NCI-H2029 (cell line): Measurements from ENCODE around the gene CAPN5.

Source experiments
- DNase-seq: peaks from one replicate; lab custom pipeline; 2025; lab: John Stamatoyannopoulos, UW

CAPN5 gene

GRCh38 chr11:77100166-77101042 lies 33.6 kb downstream of the CAPN5 start:
- no peak for DNase-seq

- DNase-seq, result no peak
Measured at GRCh38 chr11:77101043-77101537, 34.3 kb downstream of the CAPN5 start.

DNA sequence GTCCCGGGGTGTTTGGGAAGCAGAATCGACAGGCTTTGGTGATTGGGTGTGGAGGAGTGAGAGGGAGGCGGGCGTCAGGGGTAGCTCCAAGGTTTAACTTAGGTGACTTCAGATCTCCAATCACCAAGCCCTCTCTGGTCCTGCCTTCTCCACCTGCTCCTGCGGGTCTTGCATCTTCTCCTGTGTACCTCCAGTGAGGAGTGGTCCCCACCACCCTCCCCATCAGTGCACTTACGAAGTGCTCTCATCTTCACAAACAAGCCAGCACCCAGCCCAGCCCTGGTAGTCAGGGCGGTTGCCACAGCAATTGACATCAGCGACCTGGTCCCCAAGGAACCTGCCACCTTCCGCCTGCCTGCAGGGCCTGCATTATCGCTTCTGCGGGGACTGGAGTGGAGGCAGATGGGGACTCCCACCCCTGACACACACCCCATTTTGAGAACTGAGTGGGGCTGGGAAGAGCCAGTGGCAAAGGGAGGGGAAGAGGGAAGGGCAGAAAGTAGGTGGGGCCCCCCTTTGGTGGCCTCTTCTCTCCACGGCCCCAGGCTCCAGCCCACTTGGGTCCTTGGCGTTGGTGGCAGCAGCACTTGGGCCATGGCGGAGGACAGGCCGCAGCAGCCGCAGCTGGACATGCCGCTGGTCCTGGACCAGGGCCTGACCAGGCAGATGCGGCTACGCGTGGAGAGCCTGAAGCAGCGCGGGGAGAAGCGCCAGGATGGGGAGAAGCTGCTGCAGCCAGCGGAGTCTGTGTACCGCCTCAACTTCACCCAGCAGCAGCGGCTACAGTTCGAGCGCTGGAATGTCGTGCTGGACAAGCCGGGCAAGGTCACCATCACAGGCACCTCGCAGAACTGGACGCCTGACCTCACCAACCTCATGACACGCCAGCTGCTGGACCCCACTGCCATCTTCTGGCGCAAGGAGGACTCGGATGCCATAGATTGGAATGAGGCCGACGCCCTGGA lies 35.8 kb downstream of the CAPN5 start, which contains the start of gene OMP:
OMP (plus strand) TSS at position 595 of the 965 bp plus-strand sequence; CDS start at position 595, 0 bp downstream.
- no peak for DNase-seq

DNA sequence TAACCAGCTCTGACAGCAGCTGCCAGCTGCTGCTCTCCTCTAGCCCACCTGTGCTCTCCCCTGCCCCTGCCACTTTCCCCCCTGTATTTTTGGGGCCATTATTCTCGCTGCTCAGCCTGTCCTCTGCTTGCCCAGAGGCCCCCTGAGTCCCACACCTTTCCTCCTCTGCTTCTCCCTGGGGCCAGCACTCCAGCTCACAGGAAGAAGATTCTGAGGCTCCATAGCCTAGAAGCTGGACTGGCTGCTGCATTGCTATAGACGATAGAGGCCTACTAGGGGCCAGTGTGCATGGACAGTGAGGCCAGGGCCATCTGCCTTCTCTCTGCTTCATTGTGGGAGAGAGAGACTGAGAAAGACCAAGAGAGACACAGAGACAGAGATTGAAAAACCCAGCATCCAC lies 36.5 kb downstream of the CAPN5 start:
- no peak for DNase-seq

- no peak for DNase-seq
Measured at GRCh38 chr11:77104727-77105126, 38.0 kb downstream of the CAPN5 start.

- DNase-seq, result no peak
Measured at GRCh38 chr11:77106321-77106720, 39.5 kb downstream of the CAPN5 start.

GRCh38 chr11:77106759-77107158 lies 40.0 kb downstream of the CAPN5 start:
- DNase-seq, result no peak

- no peak for DNase-seq
Measured at GRCh38 chr11:77107950-77108349, 41.2 kb downstream of the CAPN5 start.

DNA sequence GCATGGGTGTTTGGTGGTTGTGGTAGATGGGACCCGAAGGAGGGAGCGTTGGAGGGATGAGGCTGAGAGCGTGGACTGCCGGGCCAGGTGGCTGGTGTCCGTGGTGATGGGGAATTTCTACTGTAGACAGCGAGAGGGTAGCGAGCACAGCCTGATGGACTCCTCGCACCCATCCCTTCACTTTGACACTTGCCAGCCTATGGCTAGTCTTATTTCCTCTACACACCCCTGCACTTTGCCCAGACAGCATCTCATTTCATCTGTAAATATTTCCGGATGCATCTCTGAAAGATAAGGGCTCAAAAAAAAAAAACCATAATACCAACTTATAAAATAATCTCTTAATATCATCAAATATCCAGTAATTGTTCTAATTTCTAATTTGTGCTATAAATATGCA lies 41.7 kb downstream of the CAPN5 start:
- no peak for DNase-seq

- no peak for DNase-seq
Measured at GRCh38 chr11:77109236-77110019, 42.7 kb downstream of the CAPN5 start.

DNA sequence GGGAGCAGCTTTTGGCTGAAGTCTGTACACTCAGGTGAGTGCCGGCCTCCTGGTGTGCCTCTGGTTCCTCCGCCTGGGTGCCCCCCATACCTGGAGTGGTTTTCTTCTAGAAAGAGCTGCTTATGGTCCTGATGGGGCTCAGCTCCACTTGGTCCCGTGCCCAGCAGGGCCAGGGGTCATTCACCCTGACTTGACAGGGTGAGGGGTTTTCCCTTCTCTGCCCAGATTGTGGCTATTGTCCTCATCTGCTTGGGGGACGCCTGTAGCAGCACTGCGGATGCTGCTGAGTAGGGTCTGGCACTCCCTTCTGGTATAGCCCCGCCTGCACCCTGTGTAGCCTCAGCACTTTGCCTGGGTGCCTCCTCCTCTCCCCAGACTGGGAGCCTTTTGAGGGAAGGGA lies 44.1 kb downstream of the CAPN5 start:
- no peak for DNase-seq

DNA sequence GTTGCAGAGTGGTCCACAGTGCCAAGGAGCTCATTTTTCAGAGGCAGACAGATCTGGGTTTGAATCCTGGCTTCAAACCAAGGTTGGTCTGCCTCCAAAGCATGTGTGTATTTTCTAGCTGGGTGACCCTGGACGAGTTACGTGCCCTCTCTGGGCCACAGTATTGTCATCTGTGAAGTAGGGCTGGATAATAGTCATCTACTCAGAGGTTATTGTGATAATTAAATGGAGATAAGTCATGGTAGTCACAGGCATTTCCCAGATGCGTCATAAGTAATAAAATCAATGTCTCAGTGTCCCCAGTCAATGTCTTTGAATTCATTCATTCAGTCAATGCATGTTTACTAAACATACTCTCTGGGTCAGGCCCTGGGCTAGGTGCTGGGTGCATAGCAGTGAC lies 44.5 kb downstream of the CAPN5 start:
- DNase-seq, result no peak

GRCh38 chr11:77111946-77112345 lies 45.2 kb downstream of the CAPN5 start:
- DNase-seq, result no peak

GRCh38 chr11:77112641-77113381 lies 46.0 kb downstream of the CAPN5 start:
- no peak for DNase-seq

DNA sequence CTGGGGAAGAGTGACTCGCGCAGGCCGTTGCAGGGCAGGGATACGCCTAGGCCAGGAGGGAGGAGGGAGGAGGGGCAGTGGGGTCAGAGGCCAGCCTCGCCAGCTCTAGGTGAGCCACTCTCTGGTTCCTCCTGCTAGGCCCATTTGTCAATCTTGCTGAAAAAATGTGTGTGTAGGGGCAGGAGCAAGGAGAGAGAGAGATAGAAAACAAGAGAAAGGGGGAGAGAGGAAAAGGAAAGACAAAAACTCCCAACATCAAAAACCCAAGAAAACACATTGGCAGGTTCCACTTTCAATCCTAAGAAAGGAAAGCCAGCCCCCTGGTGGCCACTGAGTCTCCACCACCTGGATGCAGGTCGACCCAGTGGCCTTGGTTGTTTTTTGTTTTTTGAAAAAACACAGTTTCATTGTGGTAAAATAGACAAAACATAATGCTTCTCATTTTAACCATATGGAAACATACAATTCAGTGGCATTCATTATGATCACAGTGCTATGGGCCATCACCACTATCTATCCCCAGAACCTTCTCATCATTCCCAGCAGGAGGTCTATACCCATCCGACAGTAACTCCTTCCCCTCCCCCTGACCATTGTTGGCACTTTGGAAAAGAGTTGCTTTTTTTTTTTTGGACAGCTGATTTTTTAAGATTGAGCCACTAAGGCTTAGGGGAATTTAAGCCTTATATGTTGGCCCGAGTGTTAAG lies 46.8 kb downstream of the CAPN5 start:
- no peak for DNase-seq

- no peak for DNase-seq
Measured at GRCh38 chr11:77114089-77114463, 47.3 kb downstream of the CAPN5 start.

DNA sequence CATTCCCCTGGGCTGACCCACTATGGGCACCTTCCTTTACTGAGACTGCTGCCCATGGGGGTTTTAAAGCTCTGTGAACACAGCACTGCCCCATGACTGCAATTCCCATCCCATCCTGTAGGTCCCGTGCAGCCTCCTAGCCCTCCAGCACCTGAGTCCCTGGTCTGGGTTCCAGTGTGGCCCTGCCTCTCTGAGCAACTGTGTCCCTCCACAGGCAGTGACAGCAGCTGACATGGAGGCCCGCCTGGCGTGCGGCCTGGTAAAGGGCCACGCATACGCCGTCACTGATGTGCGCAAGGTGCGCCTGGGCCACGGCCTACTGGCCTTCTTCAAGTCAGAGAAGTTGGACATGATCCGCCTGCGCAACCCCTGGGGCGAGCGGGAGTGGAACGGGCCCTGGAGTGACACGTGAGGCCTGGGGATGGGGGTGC lies 48.4 kb downstream of the CAPN5 start:
- no peak for DNase-seq

DNA sequence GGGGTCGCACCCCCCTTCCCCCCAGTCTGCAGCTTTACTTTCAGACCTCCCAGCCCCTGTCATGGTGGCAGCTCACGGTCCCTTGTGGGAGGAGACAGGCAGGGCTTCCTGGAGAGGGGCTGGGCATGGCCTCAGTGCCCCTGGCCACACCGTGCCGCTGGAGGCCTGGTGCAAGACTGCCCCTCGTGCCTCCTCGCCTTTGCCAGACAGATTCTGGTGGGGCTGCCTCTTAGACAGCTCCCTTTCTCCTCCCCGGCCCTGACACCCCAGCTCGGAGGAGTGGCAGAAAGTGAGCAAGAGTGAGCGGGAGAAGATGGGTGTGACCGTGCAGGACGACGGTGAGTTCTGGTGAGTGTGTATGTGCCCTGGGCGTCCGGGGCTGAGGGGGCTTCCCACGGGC lies 49.2 kb downstream of the CAPN5 start:
- no peak for DNase-seq

GRCh38 chr11:77117492-77117891 lies 50.7 kb downstream of the CAPN5 start:
- DNase-seq, result no peak

DNA sequence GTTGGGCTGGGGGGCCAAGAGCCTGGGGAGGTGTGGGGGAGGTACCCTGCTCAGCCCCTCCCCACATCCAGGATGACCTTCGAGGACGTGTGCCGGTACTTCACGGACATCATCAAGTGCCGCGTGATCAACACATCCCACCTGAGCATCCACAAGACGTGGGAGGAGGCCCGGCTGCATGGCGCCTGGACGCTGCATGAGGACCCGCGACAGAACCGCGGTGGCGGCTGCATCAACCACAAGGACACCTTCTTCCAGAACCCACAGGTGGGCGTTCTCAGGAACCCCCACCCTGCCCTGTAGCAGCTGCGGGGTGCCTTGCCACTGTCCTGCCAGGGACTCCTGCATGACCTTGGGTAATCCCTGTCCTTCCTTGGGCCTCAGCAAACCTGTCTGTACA lies 51.3 kb downstream of the CAPN5 start:
- no peak for DNase-seq
